Measurements from ENCODE around the gene STARD10. TPM values are rescaled to one million over a fixed set of nuclear protein-coding genes. Genes with fewer than 3 reads are reported as not detected.

Gene STARD10, protein sequence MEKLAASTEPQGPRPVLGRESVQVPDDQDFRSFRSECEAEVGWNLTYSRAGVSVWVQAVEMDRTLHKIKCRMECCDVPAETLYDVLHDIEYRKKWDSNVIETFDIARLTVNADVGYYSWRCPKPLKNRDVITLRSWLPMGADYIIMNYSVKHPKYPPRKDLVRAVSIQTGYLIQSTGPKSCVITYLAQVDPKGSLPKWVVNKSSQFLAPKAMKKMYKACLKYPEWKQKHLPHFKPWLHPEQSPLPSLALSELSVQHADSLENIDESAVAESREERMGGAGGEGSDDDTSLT
- total RNA-seq: 10 to 100 TPM in 1 of 2 donors, 1 to 10 TPM in 1; 8.0 to 11.9 TPM

- DNase-seq (ENCODE audit: low spot score in 2 of 2) (peak; percentile 95 to 97), ATAC-seq (peak; percentile 95 to 96)
- H3K9me3 Mint-ChIP-seq: no peaks in the 10 kb centered on the region
- H3K27ac Mint-ChIP-seq: peak within 1 kb of the TSS; percentile 94 to 98
- no peaks in the 10 kb centered on the region for H3K36me3 Mint-ChIP-seq
Observed at GRCh38 chr11:72793425-72794367, at the start of gene STARD10. Gene STARD10 (minus strand): TSS chr11:72794047. CDS start chr11:72781181, 12,866 bp downstream.

- ATAC-seq (no peak), DNase-seq (ENCODE audit: low spot score in 2 of 2) (no peak)
- Mint-ChIP-seq H3K27ac (peak overlapping the region; percentile 1 to 40), H3K9me3 (no peaks in the 10 kb centered on the region), H3K36me3 (no peaks in the 10 kb centered on the region)
Observed at GRCh38 chr11:72842653-72843330, 48.9 kb upstream of the STARD10 start.

GRCh38 chr11:72842126-72842525 is 48.3 kb upstream of the STARD10 start:
- Mint-ChIP-seq H3K36me3 (no peaks in the 10 kb centered on the region), H3K27ac (no peak overlapping the region)
- ATAC-seq: no peak

GRCh38 chr11:72841397-72841796 is 47.5 kb upstream of the STARD10 start:
- no peak for DNase-seq (ENCODE audit: low spot score in 2 of 2)
- no peak for ATAC-seq
- H3K9me3 Mint-ChIP-seq: no peaks in the 10 kb centered on the region
- H3K27ac Mint-ChIP-seq: no peak overlapping the region
- no peaks in the 10 kb centered on the region for H3K36me3 Mint-ChIP-seq

More at GRCh38 chr11:72842126-72842525, 48.3 kb upstream of the STARD10 start:
- no peak for DNase-seq (ENCODE audit: low spot score in 2 of 2)
- no peaks in the 10 kb centered on the region for H3K9me3 Mint-ChIP-seq

DNA sequence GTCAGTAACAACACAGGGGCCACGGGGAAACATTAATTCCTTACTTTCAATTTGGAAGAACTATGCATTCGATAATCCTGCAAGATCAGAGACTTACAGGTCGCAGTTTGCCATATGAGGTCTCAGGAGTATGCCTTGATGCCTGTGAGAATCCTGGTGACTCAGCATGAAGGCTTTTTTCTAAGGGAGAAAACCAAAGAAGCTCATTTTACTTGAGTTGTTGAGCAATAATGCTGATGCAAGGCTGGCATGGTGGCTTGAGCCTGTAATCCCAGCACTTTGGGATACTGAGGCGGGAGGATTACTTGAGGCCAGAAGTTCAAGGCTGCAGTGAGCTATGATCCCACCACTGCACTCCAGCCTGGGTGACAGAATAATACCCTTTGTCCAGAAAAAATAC is 46.9 kb upstream of the STARD10 start:
- no peaks in the 10 kb centered on the region for H3K9me3 Mint-ChIP-seq
- no peak for ATAC-seq
- no peak overlapping the region for H3K27ac Mint-ChIP-seq
- no peaks in the 10 kb centered on the region for H3K36me3 Mint-ChIP-seq
- DNase-seq (ENCODE audit: low spot score in 2 of 2): no peak

GRCh38 chr11:72838691-72839305 is 45.0 kb upstream of the STARD10 start:
- Mint-ChIP-seq H3K9me3 (no peaks in the 10 kb centered on the region), H3K27ac (no peak overlapping the region), H3K36me3 (no peaks in the 10 kb centered on the region)

DNA sequence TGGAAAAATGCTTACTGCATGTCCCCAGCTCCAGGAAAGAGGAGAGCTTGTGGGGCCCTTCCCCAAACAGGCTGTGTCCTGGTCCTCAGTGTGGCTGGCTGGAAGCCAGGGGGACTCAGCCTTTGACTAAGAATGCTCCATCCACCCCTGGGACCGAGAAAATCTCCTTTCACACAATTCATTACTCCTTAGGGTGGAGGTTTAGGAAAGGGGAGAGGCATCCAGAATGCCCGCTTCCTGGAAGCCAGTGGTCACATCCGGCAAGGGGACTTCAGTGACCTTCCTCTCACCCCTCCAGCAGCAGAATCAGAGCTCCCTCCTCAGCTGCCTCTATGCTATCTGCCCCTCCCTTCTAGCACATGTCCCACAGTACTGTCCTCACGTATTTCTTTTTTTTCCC is 42.3 kb upstream of the STARD10 start:
- DNase-seq (ENCODE audit: low spot score in 2 of 2) (no peak), ATAC-seq (no peak)
- Mint-ChIP-seq H3K9me3 (no peaks in the 10 kb centered on the region), H3K27ac (peak overlapping the region; percentile 44 to 79), H3K36me3 (no peaks in the 10 kb centered on the region)

More at GRCh38 chr11:72838691-72839305, 45.0 kb upstream of the STARD10 start:
- ATAC-seq (no peak), DNase-seq (ENCODE audit: low spot score in 2 of 2) (no peak)

DNA sequence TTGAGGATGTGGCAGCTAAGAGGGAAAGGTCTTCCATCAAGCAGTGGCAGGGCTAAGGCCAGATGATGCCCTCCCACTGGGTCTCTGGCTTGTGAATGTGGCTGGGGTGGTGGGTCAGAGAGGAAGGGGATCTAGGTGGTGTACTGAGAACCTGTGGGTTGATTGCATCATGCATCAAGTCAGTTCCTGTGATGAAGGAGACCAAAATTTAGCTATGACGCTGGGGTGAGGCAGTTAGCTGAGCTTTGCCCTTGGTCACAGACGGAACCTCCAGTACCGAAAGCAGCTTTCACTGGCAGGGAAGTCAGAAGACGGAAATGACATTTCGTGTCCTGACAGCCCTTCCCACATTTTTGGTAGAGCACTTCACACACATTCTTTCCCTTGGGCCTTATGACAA is 41.1 kb upstream of the STARD10 start:
- Mint-ChIP-seq H3K36me3 (no peaks in the 10 kb centered on the region), H3K27ac (peak overlapping the region; percentile 72 to 79), H3K9me3 (no peaks in the 10 kb centered on the region)
- DNase-seq (ENCODE audit: low spot score in 2 of 2) (no peak), ATAC-seq (peak in 1 of 2 donors; percentile 43)

DNA sequence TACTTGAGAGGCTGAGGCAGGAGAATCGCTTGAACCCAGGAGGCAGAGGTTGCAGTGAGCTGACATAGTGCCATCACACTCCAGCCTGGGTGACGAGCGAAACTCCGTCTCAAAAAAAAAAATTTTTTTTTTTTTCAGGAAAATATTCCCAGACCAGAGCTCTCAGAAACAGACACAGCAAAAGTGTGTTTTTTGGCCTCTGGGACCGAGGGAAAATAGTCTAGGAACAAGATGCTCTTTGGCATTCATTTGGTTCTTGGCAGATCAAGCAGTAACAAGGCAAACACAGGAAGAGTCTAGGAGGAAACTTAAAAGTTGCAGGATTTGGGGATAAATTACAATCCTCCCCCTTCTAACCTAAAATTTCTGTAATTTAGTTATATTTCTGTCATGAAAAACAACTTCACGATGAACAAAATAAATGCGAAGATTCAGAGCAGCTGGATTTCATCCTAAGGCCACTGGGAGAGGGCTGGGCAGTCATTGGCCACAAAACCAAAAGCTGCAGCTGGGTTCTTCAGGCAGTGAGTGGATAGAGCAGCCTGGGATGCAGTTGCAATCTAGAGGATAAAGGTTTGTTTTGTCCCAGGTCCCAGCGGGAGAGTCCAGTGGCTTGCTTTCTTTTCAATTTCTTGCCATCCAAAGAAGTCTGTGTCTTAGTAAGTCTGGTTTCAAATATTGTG is 40.1 kb upstream of the STARD10 start:
- no peak for ATAC-seq

GRCh38 chr11:72833083-72833733 is 39.4 kb upstream of the STARD10 start:
- H3K27ac Mint-ChIP-seq: peak overlapping the region; percentile 79
- no peaks in the 10 kb centered on the region for H3K9me3 Mint-ChIP-seq
- H3K36me3 Mint-ChIP-seq: no peaks in the 10 kb centered on the region
- ATAC-seq: no peak
- no peak for DNase-seq (ENCODE audit: low spot score in 2 of 2)

More for the DNA sequence above, 40.1 kb upstream of the STARD10 start:
- DNase-seq (ENCODE audit: low spot score in 2 of 2): no peak
- Mint-ChIP-seq H3K27ac (peak overlapping the region; percentile 20 to 79), H3K9me3 (no peaks in the 10 kb centered on the region), H3K36me3 (no peaks in the 10 kb centered on the region)

DNA sequence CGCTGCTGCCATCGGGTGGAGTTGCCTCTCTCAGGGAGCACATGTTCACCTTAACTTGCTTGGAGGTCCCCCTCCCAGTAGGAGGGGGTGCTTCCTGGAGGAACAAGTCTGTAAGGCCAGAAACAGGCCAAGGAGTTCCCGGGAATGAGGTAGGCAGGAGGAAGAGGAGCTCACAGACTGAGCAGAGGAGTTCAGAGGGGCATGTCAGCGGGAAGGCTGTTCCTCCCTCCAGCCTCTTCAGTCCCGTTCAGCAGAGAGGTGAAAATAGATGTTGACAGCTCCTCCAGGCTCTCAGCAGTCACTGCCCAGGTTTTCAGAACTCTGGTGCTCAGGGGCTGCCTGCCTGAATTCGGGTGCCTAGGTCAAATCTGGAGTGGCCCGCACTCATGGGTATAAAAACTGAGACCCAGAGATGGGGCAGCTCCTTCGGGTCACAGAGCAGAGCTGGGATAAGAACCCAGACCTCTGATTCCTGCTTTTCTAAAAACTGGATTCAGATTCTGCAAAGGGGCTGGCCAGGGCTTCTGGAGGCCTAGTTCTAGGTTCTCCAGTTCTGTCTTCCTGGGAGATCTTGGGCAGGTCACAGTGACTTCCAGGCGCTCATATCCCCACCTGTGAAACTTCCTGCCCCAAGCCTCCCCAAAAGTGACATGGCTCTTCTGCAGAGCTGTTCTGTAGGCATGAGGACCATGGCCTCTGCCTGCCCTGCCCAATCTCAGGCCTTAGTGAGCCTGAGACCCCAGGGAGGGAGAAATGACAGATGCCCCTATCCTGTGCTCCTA is 38.6 kb upstream of the STARD10 start:
- DNase-seq (ENCODE audit: low spot score in 2 of 2) (no peak), ATAC-seq (no peak)
- Mint-ChIP-seq H3K27ac (peak overlapping the region; percentile 79 to 85), H3K36me3 (no peaks in the 10 kb centered on the region), H3K9me3 (no peaks in the 10 kb centered on the region)

GRCh38 chr11:72831521-72832300 is 37.9 kb upstream of the STARD10 start:
- ATAC-seq: peak; percentile 58 to 63

DNA sequence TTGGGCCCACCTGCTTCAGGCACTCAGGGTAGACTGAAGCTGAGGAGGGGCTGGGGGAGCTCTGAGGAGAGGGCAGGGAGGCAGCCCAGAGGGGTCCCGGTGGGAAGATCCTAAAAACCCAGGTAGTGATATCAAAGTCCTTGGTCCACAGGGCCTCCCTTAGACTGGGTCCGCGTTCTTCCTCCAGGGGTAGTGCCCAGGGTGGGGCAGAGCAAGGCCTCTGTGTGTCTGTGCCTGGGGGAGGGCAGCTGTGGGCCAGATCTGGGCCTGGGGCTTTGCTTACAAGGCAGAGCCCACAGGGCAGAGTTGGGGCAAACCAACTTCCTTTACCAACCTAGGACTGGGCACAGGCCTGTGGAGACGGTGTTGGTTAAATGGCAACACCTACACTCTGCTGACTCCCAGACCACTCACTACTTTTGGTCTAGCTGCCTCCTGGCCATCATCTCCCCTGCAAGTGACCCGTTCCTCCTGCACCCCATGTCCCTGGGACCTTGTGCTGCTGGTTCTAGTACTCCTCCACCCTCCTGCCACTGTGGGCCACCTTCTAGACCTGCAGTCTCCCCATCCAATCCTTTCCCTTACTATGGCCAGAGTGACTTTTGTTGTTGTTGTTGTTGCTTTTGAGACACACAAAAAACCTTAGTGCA is 36.2 kb upstream of the STARD10 start:
- Mint-ChIP-seq H3K27ac (peak overlapping the region; percentile 50 to 83), H3K9me3 (no peaks in the 10 kb centered on the region), H3K36me3 (no peaks in the 10 kb centered on the region)
- ATAC-seq: no peak
- no peak for DNase-seq (ENCODE audit: low spot score in 2 of 2)

More at GRCh38 chr11:72831521-72832300, 37.9 kb upstream of the STARD10 start:
- Mint-ChIP-seq H3K9me3 (no peaks in the 10 kb centered on the region), H3K27ac (peak overlapping the region; percentile 44 to 85), H3K36me3 (no peaks in the 10 kb centered on the region)
- peak in 1 of 2 donors; percentile 60 for DNase-seq (ENCODE audit: low spot score in 2 of 2)

GRCh38 chr11:72829178-72829577 is 35.3 kb upstream of the STARD10 start:
- H3K9me3 Mint-ChIP-seq: no peaks in the 10 kb centered on the region
- DNase-seq (ENCODE audit: low spot score in 2 of 2) (no peak), ATAC-seq (no peak)
- H3K36me3 Mint-ChIP-seq: no peaks in the 10 kb centered on the region
- H3K27ac Mint-ChIP-seq: peak overlapping the region; percentile 50 to 83
